ENCODE results near the gene CACNA1H.

CACNA1H gene

GRCh38 chr16:1108299-1109252, 44.3 kb upstream of the CACNA1H start:
- POLR2A ChIA-PET = no interaction called here
- no peak for TF ChIP-seq SP1 (IDR thresholded peaks at IDR 0.05)
- no peak for TF ChIP-seq PKNOX1 (IDR thresholded peaks at IDR 0.05)
- no peak for TF ChIP-seq ELF4 (IDR thresholded peaks at IDR 0.05)
- TF ChIP-seq SUZ12 (IDR thresholded peaks at IDR 0.05) = no peak
- no peak for TF ChIP-seq CTBP1 (IDR thresholded peaks at IDR 0.05; ENCODE audit: borderline replicate concordance)
- no peak for TF ChIP-seq FOXK2 (IDR thresholded peaks at IDR 0.05)
- no peak for TF ChIP-seq LEF1 (IDR thresholded peaks at IDR 0.05; ENCODE audit: borderline replicate concordance)
- TF ChIP-seq FOXA1 (IDR thresholded peaks at IDR 0.05) = no peak
- no peak for TF ChIP-seq NFRKB (IDR thresholded peaks at IDR 0.05)
- TF ChIP-seq ZNF384 (IDR thresholded peaks at IDR 0.05) = no peak
- TF ChIP-seq HDGF (IDR thresholded peaks at IDR 0.05; ENCODE audit: borderline replicate concordance) = no peak
- TF ChIP-seq L3MBTL2 (conservative IDR thresholded peaks at IDR 0.05) = no peak
- DNase-seq (ENCODE audit: extremely low spot score) = no peak
- CTCF ChIA-PET = no interaction called here

DNA sequence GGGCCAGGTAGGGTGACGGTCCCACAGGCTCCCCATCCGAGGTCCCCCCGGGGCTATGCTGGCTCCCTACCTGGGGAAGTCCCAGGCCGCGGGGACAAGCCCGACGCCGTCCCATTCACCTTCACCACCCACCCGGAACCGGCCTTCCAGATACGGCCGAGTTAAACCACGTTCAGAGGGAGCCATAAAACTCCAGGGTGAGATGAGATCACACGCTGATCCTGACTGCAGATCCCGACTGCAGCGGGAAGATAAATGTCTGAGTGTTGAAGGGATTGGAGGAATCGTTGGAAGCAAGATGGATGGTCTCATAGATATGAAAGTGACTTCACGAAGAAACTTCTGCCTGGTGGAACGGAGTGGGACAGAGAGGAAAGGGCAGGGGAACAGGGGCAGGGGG, 43.3 kb upstream of the CACNA1H start:
- no peak for DNase-seq (ENCODE audit: extremely low spot score)
- POLR2A ChIA-PET = no interaction called here
- TF ChIP-seq ELF4 (IDR thresholded peaks at IDR 0.05) = no peak
- TF ChIP-seq LEF1 (IDR thresholded peaks at IDR 0.05; ENCODE audit: borderline replicate concordance) = no peak
- TF ChIP-seq ZNF384 (IDR thresholded peaks at IDR 0.05) = no peak
- TF ChIP-seq PKNOX1 (IDR thresholded peaks at IDR 0.05) = no peak
- TF ChIP-seq HDGF (IDR thresholded peaks at IDR 0.05; ENCODE audit: borderline replicate concordance) = no peak
- no peak for TF ChIP-seq SUZ12 (IDR thresholded peaks at IDR 0.05)
- CTCF ChIA-PET = no interaction called here

- ChIA-PET POLR2A (no interaction called here), CTCF (interaction anchor here (1.0 kb wide), 1 partner anchor 69 kb away, joined by 3 read pairs; no protein-coding TSS in a partner anchor)
- TF ChIP-seq FOXK2 (IDR thresholded peaks at IDR 0.05) = no peak
- no peak for TF ChIP-seq BHLHE40 (IDR thresholded peaks at IDR 0.05; ENCODE audit: borderline replicate concordance)
- no peak for TF ChIP-seq NFRKB (IDR thresholded peaks at IDR 0.05)
- TF ChIP-seq ELF4 (IDR thresholded peaks at IDR 0.05) = no peak
- TF ChIP-seq SP1 (IDR thresholded peaks at IDR 0.05) = no peak
- no peak for TF ChIP-seq TARDBP (IDR thresholded peaks at IDR 0.05)
- no peak for TF ChIP-seq CTBP1 (IDR thresholded peaks at IDR 0.05; ENCODE audit: borderline replicate concordance)
- no peak for TF ChIP-seq LEF1 (IDR thresholded peaks at IDR 0.05; ENCODE audit: borderline replicate concordance)
- TF ChIP-seq ZNF384 (IDR thresholded peaks at IDR 0.05) = no peak
- TF ChIP-seq FOXM1 (IDR thresholded peaks at IDR 0.05; ENCODE audit: borderline replicate concordance) = no peak
- no peak for TF ChIP-seq FOXA1 (IDR thresholded peaks at IDR 0.05)
- TF ChIP-seq SUZ12 (IDR thresholded peaks at IDR 0.05) = no peak
- TF ChIP-seq HDGF (IDR thresholded peaks at IDR 0.05; ENCODE audit: borderline replicate concordance) = no peak
- no peak for TF ChIP-seq L3MBTL2 (conservative IDR thresholded peaks at IDR 0.05)
- TF ChIP-seq ARNT (IDR thresholded peaks at IDR 0.05) = no peak
- no peak for TF ChIP-seq PKNOX1 (IDR thresholded peaks at IDR 0.05)
- no peak for DNase-seq (ENCODE audit: extremely low spot score)
Observed at GRCh38 chr16:1112506-1113184, 40.3 kb upstream of the CACNA1H start.

- DNase-seq (ENCODE audit: extremely low spot score) = no peak
- CTCF ChIA-PET = no interaction called here
- POLR2A ChIA-PET = no interaction called here
- TF ChIP-seq ELF4 (IDR thresholded peaks at IDR 0.05) (no peak), BHLHE40 (IDR thresholded peaks at IDR 0.05; ENCODE audit: borderline replicate concordance) (no peak), ARNT (IDR thresholded peaks at IDR 0.05) (no peak)
Observed at GRCh38 chr16:1113489-1113888, 39.4 kb upstream of the CACNA1H start.

DNA sequence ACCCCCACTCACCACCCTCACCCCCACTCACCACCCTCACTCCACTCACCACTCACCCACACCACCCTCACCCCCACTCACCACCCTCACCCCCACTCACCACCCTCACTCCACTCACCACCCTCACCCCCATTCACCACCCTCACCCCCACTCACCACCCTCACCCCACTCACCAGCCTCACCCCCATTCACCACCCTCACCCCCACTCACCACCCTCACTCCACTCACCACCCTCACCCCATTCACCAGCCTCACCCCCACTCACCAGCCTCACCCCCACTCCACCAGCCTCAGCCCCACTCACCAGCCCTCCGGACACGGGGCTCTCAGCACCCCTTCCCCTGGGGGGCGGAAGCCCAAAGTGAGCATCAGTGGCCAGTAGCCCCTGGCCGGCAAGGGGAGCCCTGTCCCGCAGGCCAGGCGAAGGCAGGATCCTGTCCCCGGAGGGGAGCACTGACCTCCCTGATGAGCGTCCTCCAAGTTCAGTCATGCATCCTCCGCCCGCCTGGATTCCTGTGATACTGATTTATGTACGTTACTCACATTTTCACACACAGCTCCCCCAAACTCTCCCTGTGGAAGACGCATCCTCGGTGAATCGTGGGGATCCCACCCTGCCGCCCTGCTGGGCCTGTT, 38.9 kb upstream of the CACNA1H start:
- TF ChIP-seq FOXK2 (IDR thresholded peaks at IDR 0.05) = no peak
- no peak for TF ChIP-seq TARDBP (IDR thresholded peaks at IDR 0.05)
- no peak for TF ChIP-seq HDGF (IDR thresholded peaks at IDR 0.05; ENCODE audit: borderline replicate concordance)
- no peak for TF ChIP-seq ARNT (IDR thresholded peaks at IDR 0.05)
- no peak for TF ChIP-seq ZNF384 (IDR thresholded peaks at IDR 0.05)
- TF ChIP-seq SUZ12 (IDR thresholded peaks at IDR 0.05) = no peak
- TF ChIP-seq BHLHE40 (IDR thresholded peaks at IDR 0.05; ENCODE audit: borderline replicate concordance) = no peak
- no peak for TF ChIP-seq NFRKB (IDR thresholded peaks at IDR 0.05)
- TF ChIP-seq CTBP1 (IDR thresholded peaks at IDR 0.05; ENCODE audit: borderline replicate concordance) = no peak
- no peak for TF ChIP-seq SP1 (IDR thresholded peaks at IDR 0.05)
- TF ChIP-seq L3MBTL2 (conservative IDR thresholded peaks at IDR 0.05) = no peak
- TF ChIP-seq FOXA1 (IDR thresholded peaks at IDR 0.05) = no peak
- TF ChIP-seq ELF4 (IDR thresholded peaks at IDR 0.05) = no peak
- ChIA-PET CTCF (no interaction called here), POLR2A (no interaction called here)
- no peak for DNase-seq (ENCODE audit: extremely low spot score)

- ChIA-PET CTCF (no interaction called here), POLR2A (no interaction called here)
- DNase-seq (ENCODE audit: extremely low spot score) = no peak
- TF ChIP-seq ZNF384 (IDR thresholded peaks at IDR 0.05) = no peak
- no peak for TF ChIP-seq FOXK2 (IDR thresholded peaks at IDR 0.05)
- no peak for TF ChIP-seq LEF1 (IDR thresholded peaks at IDR 0.05; ENCODE audit: borderline replicate concordance)
- no peak for TF ChIP-seq ELF4 (IDR thresholded peaks at IDR 0.05)
- TF ChIP-seq NFRKB (IDR thresholded peaks at IDR 0.05) = no peak
- no peak for TF ChIP-seq PKNOX1 (IDR thresholded peaks at IDR 0.05)
- no peak for TF ChIP-seq CTBP1 (IDR thresholded peaks at IDR 0.05; ENCODE audit: borderline replicate concordance)
- no peak for TF ChIP-seq SP1 (IDR thresholded peaks at IDR 0.05)
- TF ChIP-seq ARNT (IDR thresholded peaks at IDR 0.05) = no peak
- TF ChIP-seq TARDBP (IDR thresholded peaks at IDR 0.05) = no peak
- no peak for TF ChIP-seq BHLHE40 (IDR thresholded peaks at IDR 0.05; ENCODE audit: borderline replicate concordance)
- TF ChIP-seq HDGF (IDR thresholded peaks at IDR 0.05; ENCODE audit: borderline replicate concordance) = no peak
- no peak for TF ChIP-seq SUZ12 (IDR thresholded peaks at IDR 0.05)
- TF ChIP-seq FOXA1 (IDR thresholded peaks at IDR 0.05) = no peak
- no peak for TF ChIP-seq FOXM1 (IDR thresholded peaks at IDR 0.05; ENCODE audit: borderline replicate concordance)
- TF ChIP-seq L3MBTL2 (conservative IDR thresholded peaks at IDR 0.05) = no peak
Observed at GRCh38 chr16:1116693-1117077, 36.2 kb upstream of the CACNA1H start.
